ENCODE measurements around the gene RBBP4. TPM values are rescaled to one million over a fixed set of nuclear protein-coding genes. Genes with fewer than 3 reads are reported as not detected.
"Not testable (repeated sequence)": the region's sequence is repeated elsewhere in the genome, so short reads cannot be mapped to it uniquely, and the experiment has no call there.

The RBBP4 gene
- total RNA-seq, 1 experiment from 2014 or later = 80.8 TPM

DNA sequence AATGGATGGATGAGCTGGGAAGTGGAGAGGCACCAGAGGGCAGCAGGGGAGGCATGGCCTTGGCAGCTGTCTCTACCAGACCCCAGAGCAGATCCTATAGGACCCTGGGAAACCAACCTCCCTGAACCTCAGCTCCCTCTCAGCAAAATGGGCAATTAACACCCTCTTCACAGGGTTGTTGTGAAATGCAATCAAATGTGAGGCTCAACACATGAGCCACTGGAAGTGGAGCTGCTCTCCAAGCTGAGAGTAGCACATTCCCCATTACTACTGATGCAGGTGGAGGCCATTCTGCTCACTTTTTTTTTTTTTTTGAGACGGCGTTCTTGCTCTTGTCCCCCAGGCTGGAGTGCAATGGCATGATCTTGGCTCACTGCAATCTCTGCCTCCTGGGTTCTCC lies 58.1 kb downstream of the RBBP4 start:
- in situ Hi-C loops (cut with HindIII; ENCODE audit: low pct_unique_long_range_greater_than_20kb, low sequenced_read_pairs) = no loop called here
- DNase-seq (ENCODE audit: low read depth, low spot score) = no peak

GRCh38 chr1:32709476-32709875 lies 58.5 kb downstream of the RBBP4 start:
- in situ Hi-C loops (cut with HindIII; ENCODE audit: low pct_unique_long_range_greater_than_20kb, low sequenced_read_pairs) = no loop called here
- no peak for DNase-seq (ENCODE audit: low read depth, low spot score)

DNA sequence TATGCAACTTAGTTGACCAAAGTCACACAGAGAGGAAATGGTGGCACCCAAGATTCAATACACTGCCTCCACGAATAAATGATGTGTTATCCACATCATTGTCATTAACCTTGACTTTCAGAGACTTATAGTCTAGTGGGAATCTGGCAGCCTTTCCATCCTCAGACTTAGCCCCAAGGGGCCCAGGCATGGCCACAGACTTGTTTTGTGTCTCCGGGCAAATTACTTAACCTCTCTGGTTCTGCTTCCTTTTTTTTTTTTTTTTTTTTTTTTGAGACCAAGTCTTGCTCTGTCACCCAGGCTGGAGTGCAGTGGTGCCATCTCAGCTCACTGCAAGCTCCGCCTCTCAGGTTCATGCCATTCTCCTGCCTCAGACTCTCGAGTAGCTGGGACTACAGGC lies 60.2 kb downstream of the RBBP4 start:
- DNase-seq (ENCODE audit: low read depth, low spot score); in situ Hi-C loops (cut with HindIII; ENCODE audit: low pct_unique_long_range_greater_than_20kb, low sequenced_read_pairs): not testable (repeated sequence)

DNA sequence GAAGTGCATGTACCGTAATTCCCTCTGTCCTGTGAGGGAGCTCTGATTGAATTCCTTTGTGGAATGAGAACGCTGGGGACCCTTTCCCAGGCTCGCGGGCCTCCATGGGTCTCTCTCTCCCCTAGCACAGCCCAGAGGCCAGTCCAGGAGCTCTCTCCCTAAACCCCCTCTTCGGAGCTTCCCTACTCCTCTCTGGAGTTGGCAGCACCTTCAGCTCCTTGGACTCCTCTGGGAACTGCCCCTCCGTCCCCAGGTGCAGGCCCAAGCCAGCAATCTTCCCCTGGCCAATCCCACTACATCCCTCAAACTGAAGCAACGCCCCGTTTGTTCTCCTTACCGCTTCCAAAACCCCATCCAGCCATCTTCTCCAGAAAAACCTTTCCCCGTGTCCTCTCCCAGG lies 62.1 kb downstream of the RBBP4 start:
- no peak for DNase-seq (ENCODE audit: low read depth, low spot score)
- in situ Hi-C loops (cut with HindIII; ENCODE audit: low pct_unique_long_range_greater_than_20kb, low sequenced_read_pairs) = no loop called here

DNA sequence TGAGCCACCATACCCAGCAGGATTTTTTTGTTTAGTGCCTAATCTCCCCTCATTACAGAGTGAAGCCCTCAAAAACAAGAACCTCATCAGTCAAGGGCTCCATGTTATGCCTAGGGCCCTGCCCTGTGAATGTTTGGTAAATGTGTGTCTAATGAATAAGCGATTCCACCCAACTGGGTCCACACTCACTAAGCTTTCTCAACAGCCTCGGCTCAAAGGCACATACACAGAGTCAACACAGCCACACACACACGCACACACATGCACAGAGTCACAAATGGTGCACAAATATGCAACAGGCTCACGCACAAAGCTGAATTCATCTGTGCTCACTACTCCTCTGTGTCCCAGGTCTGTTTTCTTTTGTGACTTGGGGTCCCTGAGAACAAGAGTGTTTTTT lies 63.3 kb downstream of the RBBP4 start:
- DNase-seq (ENCODE audit: low read depth, low spot score) = no peak
- in situ Hi-C loops (cut with HindIII; ENCODE audit: low pct_unique_long_range_greater_than_20kb, low sequenced_read_pairs) = no loop called here

- no peak for DNase-seq (ENCODE audit: low read depth, low spot score)
- in situ Hi-C loops (cut with HindIII; ENCODE audit: low pct_unique_long_range_greater_than_20kb, low sequenced_read_pairs) = no loop called here
These were observed 64.9 kb downstream of the RBBP4 start for GRCh38 chr1:32715901-32716311.

DNA sequence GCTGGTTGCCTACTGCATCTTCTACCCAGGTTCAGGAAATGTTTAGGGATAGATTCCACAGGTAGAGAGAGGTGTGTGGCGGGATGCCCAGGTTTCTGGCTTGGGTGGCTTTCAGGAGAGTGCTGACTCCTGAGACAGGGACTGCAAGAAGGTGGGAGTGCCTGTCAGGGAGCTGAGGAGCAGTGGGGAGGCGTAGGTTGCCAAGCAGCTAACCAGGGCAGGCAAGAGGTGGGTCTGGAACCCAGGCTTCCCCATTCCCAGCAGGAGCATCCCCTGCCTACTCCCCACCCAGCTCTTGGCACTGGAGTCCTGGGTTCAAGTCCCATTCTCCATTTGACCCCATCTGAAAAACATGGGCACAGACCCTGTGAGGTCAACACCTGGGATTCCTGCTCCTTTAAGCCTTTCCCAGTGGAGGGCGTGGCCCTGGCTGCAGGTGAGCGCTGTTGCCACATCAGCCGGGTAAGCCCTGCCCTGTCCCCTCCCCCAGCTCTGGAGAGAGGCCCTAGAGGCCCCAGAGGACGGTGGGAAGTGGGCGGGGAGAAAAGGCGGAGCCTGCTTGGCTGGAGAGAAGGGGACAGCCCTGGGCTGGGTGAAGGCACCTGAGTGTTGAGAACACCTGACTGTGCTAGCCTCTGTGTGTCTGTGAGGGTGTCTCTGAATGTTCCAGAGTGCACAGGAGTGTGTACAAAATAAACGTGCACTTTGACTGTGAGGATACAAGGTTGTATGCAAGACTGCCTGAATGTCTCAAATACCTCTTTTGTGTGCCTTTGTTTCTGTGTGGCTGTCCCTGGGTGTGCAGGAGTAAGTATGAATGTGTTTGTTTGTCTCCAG lies 65.5 kb downstream of the RBBP4 start:
- in situ Hi-C loops (cut with HindIII; ENCODE audit: low pct_unique_long_range_greater_than_20kb, low sequenced_read_pairs) = no loop called here
- peak; percentile 78 for DNase-seq (ENCODE audit: low read depth, low spot score)

GRCh38 chr1:32717503-32717902 lies 66.5 kb downstream of the RBBP4 start:
- in situ Hi-C loops (cut with HindIII; ENCODE audit: low pct_unique_long_range_greater_than_20kb, low sequenced_read_pairs) = no loop called here

DNA sequence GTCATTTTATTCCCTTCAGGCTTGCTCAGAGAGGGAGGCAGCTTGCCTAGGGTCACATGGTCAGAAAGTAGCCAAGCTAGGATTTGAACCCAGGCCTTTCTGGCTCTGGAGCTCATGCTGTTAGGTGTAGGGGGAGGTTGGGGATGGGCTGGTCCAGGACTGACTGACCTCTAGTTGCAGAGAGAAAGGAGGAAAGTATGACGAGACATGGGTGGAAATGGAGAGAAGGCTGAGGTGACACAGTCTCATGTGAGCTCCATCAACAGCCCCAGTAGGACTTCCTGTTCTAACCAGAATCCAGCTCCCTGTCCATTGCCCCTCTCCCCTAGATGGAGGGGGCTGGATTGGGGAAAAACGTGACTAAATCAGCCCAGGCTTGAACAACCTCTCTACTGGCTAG lies 67.0 kb downstream of the RBBP4 start:
- no peak for DNase-seq (ENCODE audit: low read depth, low spot score)
- in situ Hi-C loops (cut with HindIII; ENCODE audit: low pct_unique_long_range_greater_than_20kb, low sequenced_read_pairs) = no loop called here

More at GRCh38 chr1:32717503-32717902, 66.5 kb downstream of the RBBP4 start:
- no peak for DNase-seq (ENCODE audit: low read depth, low spot score)

DNA sequence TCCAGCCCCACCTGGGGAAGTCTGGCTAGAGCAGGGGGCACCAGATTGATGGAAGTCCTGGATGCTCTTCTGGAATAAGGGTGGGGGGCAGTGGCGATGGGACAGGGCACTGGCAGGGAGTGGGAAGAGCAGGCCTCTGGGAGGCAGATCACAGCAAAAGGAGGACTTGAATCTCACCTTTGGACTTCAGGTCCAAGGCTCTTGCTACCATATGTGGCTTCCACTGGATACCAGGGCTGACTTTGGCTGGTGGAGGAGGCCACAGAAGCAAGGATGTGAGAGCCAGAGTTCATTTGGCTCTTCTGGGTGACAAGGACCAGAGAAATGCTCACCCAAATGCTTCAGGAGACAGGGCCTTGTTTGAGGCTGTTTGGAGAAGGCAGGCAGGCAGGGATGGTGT lies 67.5 kb downstream of the RBBP4 start:
- no peak for DNase-seq (ENCODE audit: low read depth, low spot score)
- in situ Hi-C loops (cut with HindIII; ENCODE audit: low pct_unique_long_range_greater_than_20kb, low sequenced_read_pairs) = no loop called here

- DNase-seq (ENCODE audit: low read depth, low spot score) = no peak
- in situ Hi-C loops (cut with HindIII; ENCODE audit: low pct_unique_long_range_greater_than_20kb, low sequenced_read_pairs) = no loop called here
These were observed 68.8 kb downstream of the RBBP4 start for GRCh38 chr1:32719681-32720275.

DNA sequence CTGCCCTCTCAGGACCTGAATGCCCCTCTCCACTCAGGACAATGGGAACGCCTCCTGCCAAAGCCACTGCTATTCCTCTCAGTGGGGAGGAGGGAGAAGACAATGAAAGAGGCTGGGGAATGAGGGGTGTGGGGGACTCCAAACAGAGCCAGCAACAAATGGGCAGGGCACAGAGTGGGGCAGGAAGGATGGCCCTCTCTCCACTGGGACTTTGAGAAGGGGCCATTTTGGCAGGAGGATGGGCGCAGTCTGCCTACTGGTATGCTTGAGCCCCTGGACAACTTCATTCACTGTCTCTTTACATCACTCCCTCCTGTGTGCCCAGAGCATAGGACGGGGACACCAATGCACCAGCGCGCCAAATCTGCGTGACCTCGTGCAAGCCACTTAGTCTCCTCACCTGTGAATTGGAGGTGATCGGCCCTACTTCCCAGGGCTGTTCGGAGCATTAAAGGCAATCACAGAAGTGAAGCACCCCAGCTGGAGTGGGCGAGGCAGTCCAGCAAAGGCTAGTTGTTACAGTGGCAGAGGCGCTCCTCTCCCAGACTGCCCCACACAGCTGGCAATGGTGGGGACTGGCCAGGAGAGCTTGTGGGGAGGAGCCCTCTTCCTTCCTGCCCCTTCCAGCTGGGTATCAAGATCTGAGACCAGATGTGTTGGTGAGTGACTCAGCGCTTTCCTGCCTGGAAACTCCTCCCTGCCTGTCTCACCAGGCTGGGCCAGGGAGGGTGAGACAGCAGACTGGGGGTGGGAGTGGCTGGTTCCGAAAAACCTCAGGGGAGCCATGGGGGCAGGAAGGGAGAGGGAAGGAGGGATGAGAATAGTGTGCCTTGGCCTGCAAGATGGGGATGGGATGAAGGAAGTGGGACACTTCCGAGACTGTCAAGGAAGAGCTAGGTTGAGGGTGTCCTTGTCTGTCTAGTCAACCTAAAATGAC lies 73.9 kb downstream of the RBBP4 start:
- DNase-seq (ENCODE audit: low read depth, low spot score) = peak; percentile 48
- in situ Hi-C loops (cut with HindIII; ENCODE audit: low pct_unique_long_range_greater_than_20kb, low sequenced_read_pairs) = no loop called here

DNA sequence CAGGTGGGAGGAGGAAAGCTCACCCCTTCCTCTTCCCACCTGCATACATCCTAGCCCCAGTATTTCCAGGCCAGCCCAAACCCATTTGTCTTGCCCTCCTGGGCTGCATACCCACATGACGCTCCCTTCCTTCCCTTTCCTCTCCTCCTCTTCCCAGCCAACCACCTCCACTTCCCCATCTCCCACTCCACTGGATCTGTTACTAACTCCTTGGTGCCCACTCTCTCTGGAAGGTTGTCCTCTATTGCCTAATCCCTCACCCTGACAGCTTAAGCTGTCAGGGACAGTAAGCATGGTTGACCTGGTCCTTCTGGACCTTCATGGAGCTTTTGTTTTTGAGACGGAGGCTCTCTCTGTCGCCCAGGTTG lies 74.6 kb downstream of the RBBP4 start:
- in situ Hi-C loops (cut with HindIII; ENCODE audit: low pct_unique_long_range_greater_than_20kb, low sequenced_read_pairs) = no loop called here

DNA sequence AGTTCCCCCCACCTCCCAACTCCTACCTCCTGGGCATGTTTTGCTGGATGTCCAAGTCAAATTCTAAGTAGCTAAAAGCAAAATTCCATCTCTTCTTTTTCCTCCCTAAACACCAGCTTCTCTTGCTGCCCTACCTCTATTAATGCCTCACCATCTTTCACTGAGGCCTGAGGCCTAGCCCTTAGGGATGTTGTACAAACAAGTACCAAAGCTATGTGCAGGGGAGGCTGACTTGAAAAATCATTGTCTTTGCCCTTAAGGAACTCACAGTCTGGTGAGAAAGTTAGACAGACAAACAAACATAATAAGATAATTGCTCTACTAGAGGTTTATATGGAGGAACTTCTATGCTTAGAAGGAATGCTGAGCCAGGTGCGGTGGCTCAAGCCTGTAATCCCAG lies 76.9 kb downstream of the RBBP4 start:
- no peak for DNase-seq (ENCODE audit: low read depth, low spot score)
- in situ Hi-C loops (cut with HindIII; ENCODE audit: low pct_unique_long_range_greater_than_20kb, low sequenced_read_pairs) = no loop called here

More for the DNA sequence above, 74.6 kb downstream of the RBBP4 start:
- no peak for DNase-seq (ENCODE audit: low read depth, low spot score)

DNA sequence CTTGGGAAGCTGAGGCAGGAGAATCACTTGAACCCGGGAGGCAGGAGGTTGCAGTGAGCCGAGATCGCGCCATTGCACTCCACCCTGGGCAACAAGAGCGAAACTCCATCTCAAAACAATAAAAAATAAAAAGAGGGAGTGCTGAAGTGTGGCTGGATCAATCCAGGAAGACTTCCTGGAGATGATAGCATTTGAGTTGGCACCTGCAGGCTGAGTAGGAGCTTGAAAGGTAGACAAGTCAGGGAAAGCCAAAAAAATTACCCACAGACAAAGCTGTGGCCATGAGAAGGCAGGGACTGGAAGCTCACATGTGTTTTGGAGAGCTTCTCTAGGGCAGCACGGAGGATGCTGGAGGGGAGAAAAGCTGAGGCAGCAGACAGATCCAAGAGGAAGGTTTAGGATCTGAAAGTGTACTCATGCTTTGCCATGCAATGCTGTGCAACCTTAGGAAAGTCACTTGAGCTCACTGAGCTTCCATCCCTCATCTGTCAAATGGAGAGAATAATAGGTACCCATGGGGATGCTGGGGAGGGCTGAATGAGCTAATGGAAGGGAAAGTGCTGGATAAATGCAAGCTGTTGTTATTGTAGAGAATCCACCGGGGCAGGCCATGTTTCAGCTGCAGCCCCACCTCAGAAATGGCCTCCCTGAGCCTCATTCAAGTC lies 77.5 kb downstream of the RBBP4 start:
- DNase-seq (ENCODE audit: low read depth, low spot score) = no peak
- in situ Hi-C loops (cut with HindIII; ENCODE audit: low pct_unique_long_range_greater_than_20kb, low sequenced_read_pairs) = no loop called here

DNA sequence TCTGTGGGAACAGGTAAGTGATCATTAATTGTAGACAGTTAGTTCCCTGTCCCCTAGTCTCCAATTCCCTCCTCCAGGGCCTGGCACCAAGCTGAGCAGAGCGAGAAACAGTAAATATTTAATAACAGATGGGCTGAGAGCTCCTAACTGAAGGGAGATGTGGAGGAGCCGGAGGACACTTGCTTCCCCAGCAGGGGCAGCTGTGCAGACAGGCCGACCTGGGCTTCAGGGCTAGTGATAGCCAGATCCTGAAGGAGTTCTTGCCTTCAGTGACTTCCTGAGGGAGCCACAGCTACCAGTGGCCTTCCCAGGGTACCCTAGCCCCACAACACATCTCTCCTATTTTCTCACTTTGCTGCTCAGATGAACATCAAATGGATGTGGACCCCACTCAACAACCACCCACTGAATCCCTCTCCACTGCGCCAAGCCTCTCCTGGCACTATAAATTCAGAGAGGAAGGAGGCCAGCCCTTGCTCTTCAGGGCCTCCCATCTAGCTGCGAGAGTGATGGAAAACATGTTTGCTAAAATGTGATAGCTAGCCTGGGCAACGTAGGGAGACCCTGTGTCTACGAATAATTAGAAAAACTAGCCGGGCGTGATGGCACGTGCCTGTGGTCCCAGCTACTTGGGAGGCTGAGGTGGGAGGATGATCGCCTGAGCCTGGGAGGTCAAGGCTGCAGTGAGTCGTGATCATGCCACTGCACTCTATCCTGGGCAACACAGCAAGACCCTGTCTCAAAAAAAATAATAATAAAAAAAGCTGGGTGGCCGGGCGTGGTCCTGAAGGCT lies 78.4 kb downstream of the RBBP4 start:
- in situ Hi-C loops (cut with HindIII; ENCODE audit: low pct_unique_long_range_greater_than_20kb, low sequenced_read_pairs) = no loop called here
- no peak for DNase-seq (ENCODE audit: low read depth, low spot score)

Measured in SK-MEL-5 (cell line).